GM12873 (cell line): ENCODE measurements around the gene DAPK2.

Source experiments
- CTCF ChIP-seq: IDR thresholded peaks from 2 replicates; pipeline ENCODE4 v1.5.1; 2012; ENCODE audit warnings: low read depth, mild to moderate bottlenecking, moderate library complexity, low read length, control low read depth; ENCODE audit not compliant: insufficient read depth; ENCODE audit errors: missing control alignments

Gene DAPK2

GRCh38 chr15:63974021-63974420, 72.3 kb downstream of the DAPK2 start:
- TF ChIP-seq CTCF: no peak

- no peak for TF ChIP-seq CTCF
Observed at GRCh38 chr15:63973212-63974009, 72.9 kb downstream of the DAPK2 start.

GRCh38 chr15:63972801-63973200, 73.5 kb downstream of the DAPK2 start:
- no peak for TF ChIP-seq CTCF

GRCh38 chr15:63971904-63972303, 74.4 kb downstream of the DAPK2 start:
- no peak for TF ChIP-seq CTCF

GRCh38 chr15:63971427-63971805, 74.9 kb downstream of the DAPK2 start:
- no peak for TF ChIP-seq CTCF

- TF ChIP-seq CTCF: no peak
Observed at GRCh38 chr15:63970621-63971426, 75.5 kb downstream of the DAPK2 start.

GRCh38 chr15:63969652-63970421, 76.4 kb downstream of the DAPK2 start:
- TF ChIP-seq CTCF: no peak
